Lower leg skin (tissue), 4 donors: ENCODE measurements around the gene S1PR2. TPM values are rescaled to one million over a fixed set of nuclear protein-coding genes. Genes with fewer than 3 reads are reported as not detected.
"Not testable (repeated sequence)": the region's sequence is repeated elsewhere in the genome, so short reads cannot be mapped to it uniquely, and the experiment has no call there.

Source experiments
- DNase-seq, 2 donors: peaks; one replicate each; pipeline ENCODE4 v3.0.0-alpha.2; 2019; ENCODE audit warnings: low spot score in 2 of 2
- H3K4me3 ChIP-seq: fragments of 200-600 bp; sonication (generic); 2 replicates; pipeline ENCODE4 v1.5.1; 2017; ENCODE audit warnings: mild to moderate bottlenecking, low read depth; ENCODE audit not compliant: poor library complexity, severe bottlenecking
- CTCF ChIP-seq, 3 donors: fragments of 450-650 bp; IDR thresholded peaks; one replicate each; pipeline ENCODE4 v1.5.1; 2016; ENCODE audit warnings: antibody characterized with exemption in 3 of 3, mild to moderate bottlenecking in 3 of 3, moderate library complexity in 2 of 3
- POLR2A ChIP-seq, 2 donors: fragments of 450-650 bp; IDR thresholded peaks; one replicate each; pipeline ENCODE4 v1.6.1; 2016 to 2017; ENCODE audit warnings: antibody characterized with exemption in 2 of 2, mild to moderate bottlenecking in 1 of 2, moderate library complexity in 1 of 2
- WGBS, 2 donors: methylation state at CpG; one replicate each; pipeline ENCODE4 v1.1.5; 2018; 5-methylcytosine and 5-hydroxymethylcytosine counted together
- intact Hi-C: fragments of 100-400 bp; cut with DNase I; formaldehyde crosslinking; loops from one replicate; pipeline ENCODE4 v1.15.0; 2023; ENCODE audit warnings: low total_unique reads
- total RNA-seq, 4 donors: library from RNA; depleted of rRNA; stranded (reverse); fragments of >200 nt; gene quantifications; one replicate each; pipeline ENCODE4 v1.1.0, GENCODE V29; 2016

Gene S1PR2
- total RNA-seq, 4 donors from 2014 or later, result 4.5 to 11.4 (median 8.2) TPM

GRCh38 chr19:10207026-10207425 lies 24.1 kb downstream of the S1PR2 start:
- WGBS, 2 donors, result 80 to 92% methylated on average over 1 of the region's 1 CpG
- intact Hi-C loops, result no loop called here
- no peak for DNase-seq
- no peak overlapping the region for H3K4me3 ChIP-seq
- TF ChIP-seq CTCF (IDR thresholded peaks at IDR 0.05), result no peak
- no peak for TF ChIP-seq POLR2A (IDR thresholded peaks at IDR 0.05)

- TF ChIP-seq CTCF (IDR thresholded peaks at IDR 0.05) (no peak), POLR2A (IDR thresholded peaks at IDR 0.05) (no peak)
- H3K4me3 ChIP-seq, result no peak overlapping the region
- DNase-seq, result no peak
- WGBS, 2 donors, result 72 to 85% methylated on average over 7 to 8 of the region's 10 CpGs
- intact Hi-C loops, result no loop called here
Measured at GRCh38 chr19:10206226-10206885, 24.8 kb downstream of the S1PR2 start.

GRCh38 chr19:10205636-10206035 lies 25.5 kb downstream of the S1PR2 start:
- no peak overlapping the region for H3K4me3 ChIP-seq
- no peak for TF ChIP-seq CTCF (IDR thresholded peaks at IDR 0.05)
- no peak for TF ChIP-seq POLR2A (IDR thresholded peaks at IDR 0.05)
- no peak for DNase-seq
- intact Hi-C loops, result no loop called here
- WGBS, 2 donors, result 94 to 96% methylated on average over 4 of the region's 4 CpGs

GRCh38 chr19:10203686-10204085 lies 27.4 kb downstream of the S1PR2 start:
- DNase-seq, result no peak
- 97 to 98% methylated on average over 3 of the region's 3 CpGs for WGBS, 2 donors
- no peak for TF ChIP-seq POLR2A (IDR thresholded peaks at IDR 0.05)
- TF ChIP-seq CTCF (IDR thresholded peaks at IDR 0.05), result no peak
- H3K4me3 ChIP-seq, result no peak overlapping the region
- intact Hi-C loops, result no loop called here

GRCh38 chr19:10201176-10201575 lies 30.0 kb downstream of the S1PR2 start:
- H3K4me3 ChIP-seq, result no peak overlapping the region
- DNase-seq, result no peak
- intact Hi-C loops, result no loop called here
- TF ChIP-seq CTCF (IDR thresholded peaks at IDR 0.05), result no peak
- no peak for TF ChIP-seq POLR2A (IDR thresholded peaks at IDR 0.05)
- WGBS, 2 donors, result 43 to 62% methylated on average over 3 of the region's 3 CpGs

GRCh38 chr19:10200101-10200500 lies 31.0 kb downstream of the S1PR2 start:
- H3K4me3 ChIP-seq, DNase-seq, intact Hi-C loops: not testable (repeated sequence)
- WGBS, 2 donors, result 83 to 88% methylated on average over 15 of the region's 15 CpGs

GRCh38 chr19:10198889-10199644 lies 32.1 kb downstream of the S1PR2 start:
- DNase-seq, intact Hi-C loops, H3K4me3 ChIP-seq: not testable (repeated sequence)
- WGBS, 2 donors, result 41 to 45% methylated on average over 11 of the region's 11 CpGs
